Stomach smooth muscle (tissue), 2 donors: ENCODE results near the gene UNG.
"Not testable (repeated sequence)": the region's sequence is repeated elsewhere in the genome, so short reads cannot be mapped to it uniquely, and the experiment has no call there.

Experiments used
- H3K27ac ChIP-seq: one replicate; pipeline ENCODE4 v1.7.0; 2013; ENCODE audit warnings: mild to moderate bottlenecking, low read length, inconsistent platforms
- H3K27me3 ChIP-seq, 2 donors: one replicate each; pipeline ENCODE4 v1.7.0; 2013; ENCODE audit warnings: low read length in 2 of 2; ENCODE audit not compliant: insufficient read depth in 2 of 2, control insufficient read depth in 1 of 2
- H3K36me3 ChIP-seq, 2 donors: one replicate each; pipeline ENCODE4 v1.7.0; 2013; ENCODE audit warnings: low read length in 2 of 2; ENCODE audit not compliant: control insufficient read depth in 2 of 2, insufficient read depth in 2 of 2
- H3K4me1 ChIP-seq: one replicate; pipeline ENCODE4 v1.7.0; 2013; ENCODE audit warnings: low read length; ENCODE audit not compliant: control insufficient read depth, insufficient read depth
- H3K4me3 ChIP-seq, 2 donors: one replicate each; pipeline ENCODE4 v1.7.0; 2013; ENCODE audit warnings: low read length in 2 of 2
- H3K9ac ChIP-seq, 2 donors: one replicate each; pipeline ENCODE4 v1.7.0; 2013; ENCODE audit warnings: low read length in 2 of 2, mild to moderate bottlenecking in 1 of 2
- H3K9me3 ChIP-seq, 2 donors: one replicate each; pipeline ENCODE4 v1.7.0; 2013; ENCODE audit warnings: low read length in 2 of 2; ENCODE audit not compliant: control insufficient read depth in 2 of 2
- donor health status: healthy.
- donor health status: Pancreatic carcinoma.

Gene UNG

GRCh38 chr12:109097435-109098182 lies at the start of gene UNG:
UNG (plus strand) TSS chr12:109097597; CDS start chr12:109097680, 83 bp downstream.
- peak within 1 kb of the TSS; percentile 75 for H3K27ac ChIP-seq
- no peaks in the 10 kb centered on the region for H3K9me3 ChIP-seq
- H3K9ac ChIP-seq: peak within 1 kb of the TSS; percentile 90
- H3K4me1 ChIP-seq: peaks cover 19% of the 10 kb centered on the region
- H3K27me3 ChIP-seq: no peaks in the 10 kb centered on the region
- H3K36me3 ChIP-seq: peaks cover 6 to 11% of the 10 kb centered on the region in 2 donors
- H3K4me3 ChIP-seq: peak within 1 kb of the TSS; percentile 85 to 96

GRCh38 chr12:109048706-109049105 lies 48.7 kb upstream of the UNG start:
- H3K27me3 ChIP-seq, H3K27ac ChIP-seq, H3K4me3 ChIP-seq, H3K9me3 ChIP-seq, H3K9ac ChIP-seq, H3K36me3 ChIP-seq: not testable (repeated sequence)
- H3K4me1 ChIP-seq: peaks cover 12% of the 10 kb centered on the region

GRCh38 chr12:109049794-109050193 lies 47.6 kb upstream of the UNG start:
- not testable (repeated sequence) for H3K9ac ChIP-seq, H3K27me3 ChIP-seq, H3K4me3 ChIP-seq, H3K27ac ChIP-seq, H3K36me3 ChIP-seq, H3K9me3 ChIP-seq
- H3K4me1 ChIP-seq: peaks cover 14% of the 10 kb centered on the region

GRCh38 chr12:109052097-109052413 lies 45.3 kb upstream of the UNG start:
- peak overlapping the region; percentile 93 to 97 for H3K4me3 ChIP-seq
- peaks cover 14% of the 10 kb centered on the region for H3K4me1 ChIP-seq
- no peaks in the 10 kb centered on the region for H3K36me3 ChIP-seq
- no peaks in the 10 kb centered on the region for H3K9me3 ChIP-seq
- H3K27ac ChIP-seq: no peak overlapping the region
- H3K27me3 ChIP-seq: no peaks in the 10 kb centered on the region
- peak overlapping the region; percentile 93 to 96 for H3K9ac ChIP-seq

GRCh38 chr12:109052414-109053323 lies 44.7 kb upstream of the UNG start, which contains the start of gene USP30:
USP30 (plus strand) TSS chr12:109052576; CDS start chr12:109052679, 103 bp downstream.
- Histone ChIP-seq H3K9ac (peak within 1 kb of the TSS; percentile 93 to 96), H3K27ac (peak within 1 kb of the TSS; percentile 70), H3K36me3 (no peaks in the 10 kb centered on the region), H3K27me3 (no peaks in the 10 kb centered on the region), H3K9me3 (no peaks in the 10 kb centered on the region), H3K4me3 (peak within 1 kb of the TSS; percentile 93 to 97), H3K4me1 (peaks cover 14% of the 10 kb centered on the region)

GRCh38 chr12:109053382-109054123 lies 43.8 kb upstream of the UNG start:
- H3K36me3 ChIP-seq: peaks cover 2 to 4% of the 10 kb centered on the region in 2 donors
- H3K4me3 ChIP-seq: peak overlapping the region; percentile 93 to 97
- no peak overlapping the region for H3K27ac ChIP-seq
- no peaks in the 10 kb centered on the region for H3K9me3 ChIP-seq
- no peaks in the 10 kb centered on the region for H3K27me3 ChIP-seq
- peak overlapping the region; percentile 93 to 96 for H3K9ac ChIP-seq
- H3K4me1 ChIP-seq: peaks cover 14% of the 10 kb centered on the region

GRCh38 chr12:109054124-109054513 lies 43.3 kb upstream of the UNG start:
- H3K9me3 ChIP-seq, H3K36me3 ChIP-seq, H3K27ac ChIP-seq, H3K27me3 ChIP-seq, H3K9ac ChIP-seq: not testable (repeated sequence)
- Histone ChIP-seq H3K4me1 (peaks cover 14% of the 10 kb centered on the region), H3K4me3 (peak overlapping the region; percentile 93 to 97)

- Histone ChIP-seq H3K4me1 (peaks cover 14% of the 10 kb centered on the region), H3K9ac (no peak overlapping the region), H3K9me3 (no peaks in the 10 kb centered on the region), H3K27ac (no peak overlapping the region), H3K36me3 (peaks cover 2 to 7% of the 10 kb centered on the region in 2 donors), H3K27me3 (no peaks in the 10 kb centered on the region), H3K4me3 (no peak overlapping the region)
Observed at GRCh38 chr12:109054520-109054919, 42.9 kb upstream of the UNG start.

- Histone ChIP-seq H3K27me3 (no peaks in the 10 kb centered on the region), H3K36me3 (peaks cover 2 to 9% of the 10 kb centered on the region in 2 donors), H3K4me3 (no peak overlapping the region), H3K4me1 (peaks cover 13% of the 10 kb centered on the region), H3K9me3 (no peaks in the 10 kb centered on the region), H3K27ac (no peak overlapping the region), H3K9ac (no peak overlapping the region)
Observed at GRCh38 chr12:109056891-109057290, 40.5 kb upstream of the UNG start.

GRCh38 chr12:109057376-109057775 lies 40.0 kb upstream of the UNG start:
- Histone ChIP-seq H3K9ac (no peak overlapping the region), H3K36me3 (peaks cover 2 to 9% of the 10 kb centered on the region in 2 donors), H3K4me1 (peaks cover 10% of the 10 kb centered on the region), H3K9me3 (no peaks in the 10 kb centered on the region), H3K27ac (no peak overlapping the region), H3K4me3 (no peak overlapping the region), H3K27me3 (no peaks in the 10 kb centered on the region)
